ENCODE data around the gene SMIM22. TPM values are rescaled to one million over a fixed set of nuclear protein-coding genes. Genes with fewer than 3 reads are reported as not detected.
A peak's percentile ranks its signal among the peaks of the same experiment; 100 is the strongest.
"Not testable (repeated sequence)": the region's sequence is repeated elsewhere in the genome, so short reads cannot be mapped to it uniquely, and the experiment has no call there.

Gene SMIM22
- total RNA-seq, 1 donor from 2014 or later: not detected

GRCh38 chr16:4768549-4769305, 26.4 kb upstream of the SMIM22 start:
- peak; percentile 94 to 95 for DNase-seq (ENCODE audit: low read depth in 2 of 2)

GRCh38 chr16:4769306-4769638, 25.9 kb upstream of the SMIM22 start:
- no peak for DNase-seq (ENCODE audit: low read depth in 2 of 2)

DNA sequence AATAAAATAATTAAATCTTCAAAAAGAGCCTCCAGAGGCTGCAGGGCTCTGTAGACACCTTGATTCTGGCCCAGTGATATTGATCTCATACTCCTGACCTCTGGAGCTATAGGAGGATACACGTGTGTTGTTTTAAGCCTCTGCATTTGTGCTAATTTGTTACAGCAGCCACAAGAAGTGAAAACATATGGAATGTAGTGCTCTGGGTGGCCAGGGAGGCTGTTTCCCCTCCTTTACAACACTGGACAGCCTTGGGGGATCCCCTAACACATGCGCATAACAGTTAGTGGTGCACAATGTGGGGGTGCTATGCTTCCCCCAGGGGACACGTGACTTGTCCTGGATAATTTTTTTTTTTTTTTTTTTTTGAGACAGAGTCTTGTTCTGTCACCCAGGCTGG, 23.5 kb upstream of the SMIM22 start:
- DNase-seq (ENCODE audit: low read depth in 2 of 2): no peak

DNA sequence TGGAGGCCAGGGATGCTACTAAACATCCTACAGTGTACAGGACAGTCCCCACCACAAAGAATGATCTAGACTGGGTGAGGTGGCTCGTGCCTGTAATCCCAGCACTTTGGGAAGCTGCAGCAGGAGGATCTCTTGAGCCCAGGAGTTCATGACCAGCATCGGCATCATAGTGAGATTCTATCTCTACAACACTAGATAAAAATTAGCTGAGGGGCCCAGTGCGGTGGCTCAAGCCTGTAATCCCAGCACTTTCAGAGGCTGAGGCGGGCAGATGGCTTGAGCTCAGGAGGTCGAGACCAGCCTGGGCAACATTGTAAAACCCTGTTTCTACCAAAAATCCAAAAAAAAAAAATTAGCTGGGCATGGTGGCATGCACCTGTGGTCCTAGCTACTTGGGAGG, 22.8 kb upstream of the SMIM22 start:
- no peak for DNase-seq (ENCODE audit: low read depth in 2 of 2)

DNA sequence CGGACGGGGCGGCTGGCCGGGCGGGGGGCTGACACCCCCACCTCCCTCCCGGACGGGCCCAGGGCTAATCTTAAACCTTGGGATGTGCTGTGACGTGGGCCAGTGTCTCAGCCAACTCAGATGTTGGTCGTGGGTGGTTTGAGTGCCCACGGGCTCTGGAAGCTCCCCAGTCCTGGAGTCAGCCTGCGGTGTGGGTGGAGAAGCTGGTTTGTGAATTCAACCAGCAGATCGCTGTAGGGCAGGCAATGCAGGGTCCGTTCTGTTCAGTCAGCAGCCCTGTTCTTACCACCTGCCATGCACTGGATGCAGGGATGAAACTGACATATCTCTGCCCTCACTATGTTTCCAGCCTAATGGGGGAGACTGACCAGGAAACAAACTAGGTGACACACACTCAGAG, 20.2 kb upstream of the SMIM22 start:
- no peak for DNase-seq (ENCODE audit: low read depth in 2 of 2)

- DNase-seq (ENCODE audit: low read depth in 2 of 2): no peak
Observed at GRCh38 chr16:4776141-4776705, 18.9 kb upstream of the SMIM22 start.

GRCh38 chr16:4777339-4778049, 17.7 kb upstream of the SMIM22 start:
- no peak for DNase-seq (ENCODE audit: low read depth in 2 of 2)

DNA sequence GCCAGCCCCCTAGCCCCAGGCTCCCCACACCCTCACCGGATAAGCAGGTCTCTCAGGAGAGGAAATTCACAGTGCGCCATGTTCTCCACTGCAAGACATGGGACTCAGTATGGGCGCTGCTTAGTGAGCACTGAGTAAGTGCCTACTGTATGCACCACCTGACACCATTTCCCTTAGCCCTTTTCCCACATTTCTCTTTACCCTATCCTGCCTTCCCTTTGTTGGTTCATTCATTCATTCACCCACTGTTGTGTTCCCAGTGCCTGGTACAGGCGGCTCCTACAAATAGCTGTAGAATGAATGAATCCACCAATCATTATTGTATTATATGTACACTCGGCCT, 17.1 kb upstream of the SMIM22 start:
- DNase-seq (ENCODE audit: low read depth in 2 of 2): no peak

DNA sequence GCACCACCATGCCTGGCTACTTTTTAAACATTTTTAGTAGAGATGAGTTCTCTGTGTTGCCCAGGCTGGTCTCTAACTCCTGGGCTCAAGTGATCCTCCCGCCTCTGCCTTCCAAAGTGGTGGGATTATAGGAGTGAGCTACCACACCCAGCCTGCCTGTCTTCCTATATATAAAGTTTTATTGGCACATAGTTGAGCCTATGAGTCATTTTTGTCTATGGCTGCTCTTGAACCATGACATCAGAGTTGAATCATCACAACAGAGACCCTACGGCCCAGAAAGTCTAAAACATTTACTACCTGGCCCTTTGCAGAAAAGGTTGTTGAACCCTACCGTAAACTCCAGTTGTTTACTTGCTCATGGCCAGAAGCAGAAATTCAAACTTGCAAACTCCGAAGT, 14.9 kb upstream of the SMIM22 start:
- no peak for DNase-seq (ENCODE audit: low read depth in 2 of 2)

- DNase-seq (ENCODE audit: low read depth in 2 of 2): no peak
Observed at GRCh38 chr16:4783251-4783950, 11.8 kb upstream of the SMIM22 start.

GRCh38 chr16:4783951-4784336, 11.2 kb upstream of the SMIM22 start:
- no peak for DNase-seq (ENCODE audit: low read depth in 2 of 2)

DNA sequence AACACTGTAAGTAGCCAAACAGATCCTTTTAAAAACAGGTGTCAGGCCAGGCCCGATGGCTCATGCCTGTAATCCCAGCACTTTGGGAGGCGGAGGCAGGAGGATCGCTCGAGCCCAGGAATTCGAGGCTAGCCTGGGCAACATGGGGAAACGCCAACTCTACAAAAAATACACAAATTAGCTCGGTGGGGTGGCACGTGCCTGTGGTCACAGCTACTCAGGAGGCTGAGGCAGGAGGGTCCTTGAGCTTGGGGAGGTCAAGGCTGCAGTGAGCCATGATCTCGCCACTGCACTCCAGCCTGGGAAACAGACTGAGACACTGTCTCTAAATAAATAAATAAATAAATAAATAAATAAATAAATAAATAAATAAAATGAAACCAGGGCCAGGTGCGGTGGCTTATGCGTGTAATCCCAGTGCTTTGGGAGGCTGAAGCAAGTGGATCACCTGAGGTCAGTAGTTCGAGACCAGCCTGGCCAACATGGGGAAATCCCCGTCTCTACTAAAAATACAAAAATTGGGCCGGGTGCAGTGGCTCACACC, 10.7 kb upstream of the SMIM22 start:
- not testable (repeated sequence) for DNase-seq (ENCODE audit: low read depth in 2 of 2)

GRCh38 chr16:4785758-4786433, 9.3 kb upstream of the SMIM22 start:
- no peak for DNase-seq (ENCODE audit: low read depth in 2 of 2)

- no peak for DNase-seq (ENCODE audit: low read depth in 2 of 2)
Observed at GRCh38 chr16:4787068-4787467, 8.1 kb upstream of the SMIM22 start.

GRCh38 chr16:4787627-4788482, 7.3 kb upstream of the SMIM22 start, which contains the start of gene SEPTIN12:
SEPTIN12 (minus strand) TSS chr16:4788345; CDS start chr16:4787645, 700 bp downstream.
- DNase-seq (ENCODE audit: low read depth in 2 of 2): no peak

DNA sequence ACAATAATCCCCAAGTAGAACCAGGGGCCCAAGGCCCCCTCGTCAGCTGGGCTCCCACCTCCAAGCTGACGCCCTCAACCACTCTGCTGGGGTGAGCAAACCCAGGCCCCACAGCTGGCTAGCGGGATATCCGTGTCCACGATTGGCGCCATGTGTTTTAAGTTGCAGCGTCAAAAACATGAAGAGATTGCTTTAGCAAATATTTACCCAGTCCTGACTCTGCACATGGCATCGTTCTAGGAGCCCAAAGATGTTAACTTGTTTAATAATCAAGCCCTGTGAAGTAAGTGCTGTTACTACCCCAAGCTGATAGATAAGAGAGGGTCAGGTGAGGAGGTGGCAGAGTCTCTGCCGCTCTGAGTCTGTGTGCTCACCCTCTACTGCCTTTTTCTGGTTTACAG, 6.7 kb upstream of the SMIM22 start:
- DNase-seq (ENCODE audit: low read depth in 2 of 2): no peak

- no peak for DNase-seq (ENCODE audit: low read depth in 2 of 2)
Observed at GRCh38 chr16:4788910-4789309, 6.3 kb upstream of the SMIM22 start.

DNA sequence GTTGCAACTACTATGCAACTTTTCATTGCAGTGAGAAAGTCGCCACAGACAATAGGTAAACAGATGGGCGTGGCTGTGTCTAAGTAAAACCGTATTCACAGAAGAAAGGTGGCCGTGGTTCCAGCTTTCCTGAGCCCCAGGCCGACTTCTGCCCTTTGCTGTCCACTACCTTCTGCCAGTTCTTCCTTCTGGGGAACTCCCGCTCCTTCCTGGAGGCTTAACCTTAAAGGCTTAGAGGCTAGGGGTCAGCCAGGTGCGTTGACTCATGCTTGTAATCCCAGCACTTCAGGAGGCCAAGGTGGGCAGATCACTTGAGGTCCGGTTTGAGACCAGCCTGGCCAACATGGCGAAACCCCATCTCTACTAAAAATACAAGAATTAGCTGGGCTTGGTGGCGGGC, 4.9 kb upstream of the SMIM22 start:
- no peak for DNase-seq (ENCODE audit: low read depth in 2 of 2)

DNA sequence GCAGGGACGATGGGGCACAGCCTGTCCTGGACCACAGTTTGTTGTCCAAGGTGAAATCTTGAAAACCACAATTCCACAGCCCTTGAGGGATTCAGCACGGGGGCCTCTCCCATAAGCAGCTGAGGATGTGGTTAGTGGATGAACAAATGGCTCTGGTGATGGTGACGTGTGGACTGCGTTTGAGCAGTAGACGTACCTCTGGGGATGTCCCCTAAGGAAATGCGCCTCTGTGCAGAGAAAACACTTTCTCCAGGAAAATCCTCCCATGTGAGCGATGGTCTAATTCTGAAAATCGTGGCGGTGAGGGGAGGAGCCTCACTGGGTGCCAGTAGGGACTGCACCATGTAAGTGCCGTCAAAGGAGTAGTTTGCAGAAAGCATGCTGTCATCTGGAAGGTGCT, 4.3 kb upstream of the SMIM22 start:
- DNase-seq (ENCODE audit: low read depth in 2 of 2): no peak

GRCh38 chr16:4792951-4793513, 2.1 kb upstream of the SMIM22 start:
- DNase-seq (ENCODE audit: low read depth in 2 of 2): no peak

All from lung microvascular endothelial cell (primary cell).